ENCODE results near the gene ART4.

The ART4 gene

GRCh38 chr12:14836336-14837210, 6.8 kb downstream of the ART4 start:
- Histone ChIP-seq H3K27ac (peak overlapping the region; percentile 94), H3K36me3 (replicated peaks) (no peaks in the 10 kb centered on the region), H3K4me3 (ENCODE audit: low read depth, low read length) (peak overlapping the region; percentile 29), H3K27me3 (replicated peaks) (no peaks in the 10 kb centered on the region)
- peak; percentile 93 for DNase-seq
- in situ Hi-C loops (cut with HindIII; ENCODE audit: low pct_ligation_motif_present, low sequenced_read_pairs) = no loop called here
- TF ChIP-seq CTCF (IDR thresholded peaks at IDR 0.05; ENCODE audit: low read depth, low read length, missing control alignments) = no peak

GRCh38 chr12:14834509-14834908, 8.8 kb downstream of the ART4 start:
- no peaks in the 10 kb centered on the region for H3K27me3 ChIP-seq (replicated peaks)
- peak overlapping the region; percentile 94 for H3K27ac ChIP-seq
- H3K36me3 ChIP-seq (replicated peaks) = no peaks in the 10 kb centered on the region
- TF ChIP-seq CTCF (IDR thresholded peaks at IDR 0.05; ENCODE audit: low read depth, low read length, missing control alignments) = no peak
- no peak overlapping the region for H3K4me3 ChIP-seq (ENCODE audit: low read depth, low read length)
- in situ Hi-C loops (cut with HindIII; ENCODE audit: low pct_ligation_motif_present, low sequenced_read_pairs) = no loop called here
- DNase-seq = no peak

GRCh38 chr12:14833952-14834351, 9.4 kb downstream of the ART4 start:
- no peak overlapping the region for H3K4me3 ChIP-seq (ENCODE audit: low read depth, low read length)
- no peak for DNase-seq
- H3K27me3 ChIP-seq (replicated peaks) = no peaks in the 10 kb centered on the region
- no peaks in the 10 kb centered on the region for H3K36me3 ChIP-seq (replicated peaks)
- in situ Hi-C loops (cut with HindIII; ENCODE audit: low pct_ligation_motif_present, low sequenced_read_pairs) = no loop called here
- peak overlapping the region; percentile 24 for H3K27ac ChIP-seq
- no peak for TF ChIP-seq CTCF (IDR thresholded peaks at IDR 0.05; ENCODE audit: low read depth, low read length, missing control alignments)

GRCh38 chr12:14833336-14833735, 10.0 kb downstream of the ART4 start:
- no peak for TF ChIP-seq CTCF (IDR thresholded peaks at IDR 0.05; ENCODE audit: low read depth, low read length, missing control alignments)
- DNase-seq = no peak
- H3K27ac ChIP-seq = no peak overlapping the region
- in situ Hi-C loops (cut with HindIII; ENCODE audit: low pct_ligation_motif_present, low sequenced_read_pairs) = no loop called here
- H3K36me3 ChIP-seq (replicated peaks) = no peaks in the 10 kb centered on the region
- H3K4me3 ChIP-seq (ENCODE audit: low read depth, low read length) = no peak overlapping the region
- no peaks in the 10 kb centered on the region for H3K27me3 ChIP-seq (replicated peaks)

GRCh38 chr12:14828892-14829291, 14.4 kb downstream of the ART4 start:
- Histone ChIP-seq H3K27ac (no peak overlapping the region), H3K4me3 (ENCODE audit: low read depth, low read length) (no peak overlapping the region), H3K36me3 (replicated peaks) (no peaks in the 10 kb centered on the region), H3K27me3 (replicated peaks) (no peaks in the 10 kb centered on the region)
- in situ Hi-C loops (cut with HindIII; ENCODE audit: low pct_ligation_motif_present, low sequenced_read_pairs) = no loop called here
- DNase-seq = peak; percentile 42
- no peak for TF ChIP-seq CTCF (IDR thresholded peaks at IDR 0.05; ENCODE audit: low read depth, low read length, missing control alignments)
